ENCODE results near the gene CNTROB.
A peak's percentile ranks its signal among the peaks of the same experiment; 100 is the strongest.

Gene CNTROB

GRCh38 chr17:7922845-7923628 lies 9.0 kb upstream of the CNTROB start:
- Histone ChIP-seq H3K36me3 (ENCODE audit: low read depth) (no peaks in the 10 kb centered on the region), H3K4me1 (ENCODE audit: insufficient read depth, poor library complexity, severe bottlenecking) (peaks cover 3% of the 10 kb centered on the region), H3K9me3 (ENCODE audit: severe bottlenecking) (no peaks in the 10 kb centered on the region), H3K4me3 (ENCODE audit: severe bottlenecking) (peak overlapping the region; percentile 19), H3K27me3 (ENCODE audit: insufficient read depth, poor library complexity, severe bottlenecking) (no peaks in the 10 kb centered on the region), H3K27ac (ENCODE audit: poor library complexity, severe bottlenecking) (no peak overlapping the region)
- ATAC-seq (ENCODE audit: low read depth) (peak; percentile 78), DNase-seq (ENCODE audit: low spot score) (no peak)
- no peak for TF ChIP-seq CTCF (IDR thresholded peaks at IDR 0.05; ENCODE audit: poor library complexity, severe bottlenecking)

GRCh38 chr17:7927596-7927995 lies 4.4 kb upstream of the CNTROB start:
- Histone ChIP-seq H3K27ac (ENCODE audit: poor library complexity, severe bottlenecking) (no peak overlapping the region), H3K27me3 (ENCODE audit: insufficient read depth, poor library complexity, severe bottlenecking) (no peaks in the 10 kb centered on the region), H3K4me1 (ENCODE audit: insufficient read depth, poor library complexity, severe bottlenecking) (peaks cover 1% of the 10 kb centered on the region), H3K9me3 (ENCODE audit: severe bottlenecking) (no peaks in the 10 kb centered on the region), H3K4me3 (ENCODE audit: severe bottlenecking) (no peak overlapping the region), H3K36me3 (ENCODE audit: low read depth) (no peaks in the 10 kb centered on the region)
- ATAC-seq (ENCODE audit: low read depth): no peak
- no peak for TF ChIP-seq CTCF (IDR thresholded peaks at IDR 0.05; ENCODE audit: poor library complexity, severe bottlenecking)
- DNase-seq (ENCODE audit: low spot score): no peak

- Histone ChIP-seq H3K4me3 (ENCODE audit: severe bottlenecking) (no peak within 1 kb of the TSS), H3K9me3 (ENCODE audit: severe bottlenecking) (no peaks in the 10 kb centered on the region), H3K27ac (ENCODE audit: poor library complexity, severe bottlenecking) (no peak within 1 kb of the TSS), H3K4me1 (ENCODE audit: insufficient read depth, poor library complexity, severe bottlenecking) (peaks cover 9% of the 10 kb centered on the region), H3K36me3 (ENCODE audit: low read depth) (peaks cover 6% of the 10 kb centered on the region), H3K27me3 (ENCODE audit: insufficient read depth, poor library complexity, severe bottlenecking) (no peaks in the 10 kb centered on the region)
- DNase-seq (ENCODE audit: low spot score) (no peak), ATAC-seq (ENCODE audit: low read depth) (peak; percentile 53)
- no peak for TF ChIP-seq CTCF (IDR thresholded peaks at IDR 0.05; ENCODE audit: poor library complexity, severe bottlenecking)
Observed at GRCh38 chr17:7929158-7930023, 2.6 kb upstream of the CNTROB start, which contains the start of gene KCNAB3. TSS of gene KCNAB3 (minus strand) at chr17:7929856. CDS start at chr17:7929435, 421 bp downstream.

GRCh38 chr17:7930841-7931631 lies 970 bp upstream of the CNTROB start:
- Histone ChIP-seq H3K9me3 (ENCODE audit: severe bottlenecking) (no peaks in the 10 kb centered on the region), H3K27me3 (ENCODE audit: insufficient read depth, poor library complexity, severe bottlenecking) (no peaks in the 10 kb centered on the region), H3K4me3 (ENCODE audit: severe bottlenecking) (peak overlapping the region; percentile 78), H3K4me1 (ENCODE audit: insufficient read depth, poor library complexity, severe bottlenecking) (peaks cover 9% of the 10 kb centered on the region), H3K27ac (ENCODE audit: poor library complexity, severe bottlenecking) (peak overlapping the region; percentile 11), H3K36me3 (ENCODE audit: low read depth) (peaks cover 23% of the 10 kb centered on the region)
- no peak for DNase-seq (ENCODE audit: low spot score)
- peak; percentile 4; the same call in 2 of the 3 replicates for ATAC-seq (ENCODE audit: low read depth)
- no peak for TF ChIP-seq CTCF (IDR thresholded peaks at IDR 0.05; ENCODE audit: poor library complexity, severe bottlenecking)
